Effector CD4-positive, alpha-beta T cell (primary cell): ENCODE results near the gene MOCOS.

ENCODE experiments used
- DNase-seq: peaks from one replicate; pipeline ENCODE4 v3.0.0-alpha.2; 2020

Gene MOCOS

DNA sequence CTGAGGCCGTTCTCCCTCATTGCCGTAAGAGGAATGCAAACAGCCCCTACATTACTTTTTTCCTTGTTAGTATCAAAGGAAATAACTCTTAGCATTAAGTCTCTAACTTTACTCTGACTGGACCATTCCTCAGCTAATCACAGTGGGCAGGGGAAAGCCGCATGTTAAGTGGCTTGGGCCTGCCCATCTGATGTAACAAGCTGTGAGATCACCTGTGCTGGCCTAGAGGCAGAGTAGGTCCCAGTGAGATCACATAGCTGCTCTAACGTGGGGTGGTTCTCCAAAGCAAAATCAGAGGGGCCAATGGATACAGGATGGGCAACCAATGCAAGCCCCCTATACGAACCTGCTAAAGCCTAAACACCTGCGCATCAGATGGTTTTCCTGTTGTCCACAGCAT is 5.9 kb upstream of the MOCOS start:
- DNase-seq, result no peak

DNA sequence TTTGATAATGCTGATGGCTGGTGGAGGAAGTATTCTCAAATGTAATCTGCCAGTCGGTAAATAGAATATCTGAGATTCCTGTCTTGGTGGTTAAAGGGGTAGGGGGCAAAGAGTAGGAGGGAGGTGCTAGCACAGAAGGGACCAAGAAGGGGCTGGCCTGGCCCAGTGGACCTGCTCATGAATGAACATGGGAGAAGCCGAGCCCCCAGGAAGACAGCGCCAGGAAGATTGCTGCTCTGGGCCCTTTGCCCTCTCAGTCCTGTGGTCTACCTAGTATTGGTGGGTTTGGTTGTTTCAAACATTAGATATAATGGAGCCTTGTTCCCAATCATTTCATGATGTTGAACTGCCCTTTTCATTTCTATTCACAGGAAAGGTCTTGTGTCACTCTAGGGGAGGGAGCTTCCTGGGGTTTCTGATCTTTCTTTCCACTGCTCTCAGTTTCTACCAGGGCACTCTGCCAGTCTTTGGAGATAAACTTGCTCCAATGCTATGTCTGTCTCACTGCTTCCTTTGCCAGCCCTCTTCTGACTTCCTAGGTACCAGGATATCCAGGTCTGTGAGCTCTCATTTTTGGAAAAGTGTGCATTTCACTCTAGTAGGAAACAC is 5.3 kb upstream of the MOCOS start:
- no peak for DNase-seq

DNA sequence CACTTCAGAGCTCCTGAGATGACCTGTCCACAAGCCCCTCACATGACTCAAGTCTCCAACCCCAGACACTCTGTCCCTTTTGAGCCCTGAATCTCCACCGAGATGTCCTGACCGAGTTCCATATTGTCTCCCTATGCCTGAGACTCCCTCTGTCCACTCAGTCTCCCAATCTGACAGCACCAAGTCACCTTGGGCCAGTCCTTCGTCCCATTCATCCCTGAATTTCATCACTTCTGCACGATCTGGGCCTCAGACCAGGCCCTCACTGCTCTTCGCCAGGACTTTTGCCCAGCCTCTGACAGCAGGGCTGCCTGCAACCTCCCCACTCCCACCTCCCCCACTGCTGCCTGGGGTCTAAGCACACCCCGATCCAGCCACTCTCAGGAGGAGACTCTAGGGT is 4.3 kb upstream of the MOCOS start:
- DNase-seq, result no peak

DNA sequence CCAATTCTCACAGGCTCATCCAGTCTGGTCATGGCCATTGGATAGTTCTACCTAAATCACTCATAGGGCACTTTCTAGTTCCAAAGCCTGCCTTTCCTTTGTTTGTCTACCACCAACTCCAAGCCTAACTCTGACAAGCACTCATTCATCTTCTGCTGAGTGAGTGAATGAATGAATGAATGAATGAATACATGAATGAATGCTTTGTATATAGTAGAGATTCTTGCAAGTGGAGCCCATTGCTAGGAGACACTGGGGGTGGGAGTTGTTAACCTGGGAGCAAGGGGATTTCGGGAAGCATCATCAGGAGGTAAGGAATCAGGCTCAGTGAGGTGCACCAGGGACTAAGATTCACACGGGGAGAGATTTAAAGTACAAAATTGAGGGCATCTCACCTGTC is 3.3 kb upstream of the MOCOS start:
- DNase-seq, result no peak

DNA sequence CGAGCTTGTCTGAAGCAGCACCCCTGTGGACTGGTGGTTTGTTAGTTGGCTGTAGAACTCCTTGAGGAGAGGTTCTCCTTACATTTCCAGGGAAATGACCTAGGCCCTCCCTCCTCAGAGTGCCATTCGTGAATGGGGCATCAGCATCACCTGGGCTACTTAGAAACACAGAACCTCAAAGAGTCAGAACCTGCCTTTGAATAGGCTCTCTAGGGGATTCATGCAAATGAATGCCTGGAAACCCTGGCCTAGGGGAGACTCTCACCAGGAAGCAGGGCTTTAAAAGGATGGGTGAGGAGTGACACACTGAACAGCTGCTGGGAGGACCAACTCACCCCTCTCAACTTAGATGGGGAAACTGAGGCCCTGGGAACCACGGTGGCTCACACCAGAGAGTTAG is 2.1 kb upstream of the MOCOS start:
- no peak for DNase-seq

DNA sequence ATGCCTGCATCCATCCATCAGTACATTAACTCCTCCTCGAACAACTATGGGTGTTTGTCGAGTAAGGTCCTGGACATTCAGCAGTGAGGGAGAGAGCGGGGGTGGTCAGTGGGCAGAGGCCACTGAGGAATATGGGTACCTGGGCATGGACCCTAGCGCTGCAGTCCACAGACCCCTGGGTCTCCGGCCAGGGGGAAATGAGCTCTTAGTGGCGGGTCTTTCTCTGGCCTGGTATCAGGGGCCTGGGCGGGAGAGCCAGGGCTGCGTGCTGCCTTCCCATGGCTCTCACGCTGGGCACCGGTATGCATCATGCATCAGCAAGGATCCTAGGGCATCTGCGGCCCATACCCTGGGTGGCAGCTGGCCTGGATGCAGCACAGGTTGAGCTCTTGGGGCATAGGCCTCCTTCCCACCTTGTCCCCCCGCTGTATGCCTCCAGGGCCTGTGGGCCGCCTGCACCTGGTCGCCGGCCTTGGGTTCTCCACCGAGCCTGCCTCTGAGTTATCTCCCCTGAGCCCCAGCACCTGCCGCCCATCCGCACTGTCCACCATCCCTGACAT is 1.3 kb upstream of the MOCOS start:
- no peak for DNase-seq

DNA sequence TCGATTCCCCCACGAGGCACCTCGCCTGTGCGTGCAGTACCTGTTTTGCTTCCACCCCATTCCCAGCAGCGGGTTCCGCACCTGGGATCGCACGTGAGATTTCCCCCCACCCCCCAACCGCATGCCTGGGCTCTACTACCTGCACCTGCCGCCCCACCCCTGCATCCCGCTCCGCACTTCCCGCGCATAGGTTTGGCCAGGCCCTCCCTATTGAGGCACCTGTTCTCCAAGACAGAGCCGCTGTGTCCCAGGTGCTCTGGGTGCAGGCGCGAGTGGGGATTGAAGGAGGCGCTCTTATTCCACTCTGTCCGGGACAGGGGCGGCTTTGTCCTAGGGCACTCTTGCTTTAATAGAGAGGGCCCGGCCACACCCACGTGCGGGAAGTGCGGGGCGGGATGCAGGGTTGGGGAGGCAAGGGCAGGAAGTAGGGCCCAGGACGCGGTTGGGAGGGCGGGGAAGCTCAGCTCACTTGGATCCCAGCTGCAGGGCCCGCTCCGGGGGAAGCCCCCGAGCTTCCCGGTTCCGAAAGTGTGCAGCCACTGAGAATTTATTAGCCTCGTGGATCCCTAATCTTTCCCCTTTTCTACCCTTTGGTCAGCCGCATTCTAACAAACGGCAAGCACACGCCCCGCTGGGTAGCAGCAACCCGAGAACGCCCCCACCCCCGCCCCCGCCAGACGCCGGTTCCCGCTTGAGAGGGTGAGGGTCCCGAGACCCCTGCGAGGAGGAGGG is 670 bp upstream of the MOCOS start:
- DNase-seq, result no peak

DNA sequence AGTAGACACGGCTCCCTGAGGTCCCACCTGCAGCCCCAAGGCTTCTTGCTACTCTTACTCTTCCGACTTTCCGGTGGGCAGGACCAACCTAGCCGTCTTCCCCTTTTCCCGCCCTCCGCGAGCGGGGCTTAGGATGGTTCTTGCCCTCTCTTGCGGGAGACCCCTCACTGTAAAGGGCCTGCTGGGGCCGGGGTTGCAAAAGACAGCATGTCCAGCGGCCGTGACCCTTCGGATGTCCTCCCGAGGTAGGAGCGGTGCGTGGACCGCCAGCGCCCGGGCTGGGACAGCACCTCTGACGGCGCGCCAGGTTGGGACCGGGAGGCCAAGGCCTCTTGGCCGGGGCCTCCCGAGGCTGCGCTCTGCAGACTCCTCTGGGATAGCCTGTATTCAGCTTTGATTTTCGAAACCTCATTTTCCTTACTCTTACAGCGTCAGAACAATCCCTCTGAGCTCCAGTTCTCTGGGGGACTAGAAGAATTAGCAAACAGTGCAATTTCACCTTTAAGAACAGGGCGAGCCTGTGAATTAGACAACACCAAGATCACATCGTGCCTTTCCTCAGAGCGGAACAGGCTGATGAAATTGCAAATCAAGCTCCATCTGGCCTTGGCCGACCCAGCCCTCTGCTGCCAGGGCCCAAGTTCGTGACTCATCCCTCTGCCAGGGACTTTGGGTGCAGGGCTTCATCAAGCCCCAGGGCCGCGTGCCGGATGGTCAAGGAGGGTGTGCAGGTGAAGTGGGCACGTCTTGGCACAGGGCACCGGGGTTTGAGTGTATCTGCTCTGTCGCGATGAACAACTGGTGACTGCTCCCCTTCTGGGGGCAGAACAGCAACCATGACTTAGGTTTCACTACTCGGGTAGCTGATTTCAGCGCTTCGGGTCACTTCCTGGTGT is 777 bp downstream of the MOCOS start:
- DNase-seq, result no peak

DNA sequence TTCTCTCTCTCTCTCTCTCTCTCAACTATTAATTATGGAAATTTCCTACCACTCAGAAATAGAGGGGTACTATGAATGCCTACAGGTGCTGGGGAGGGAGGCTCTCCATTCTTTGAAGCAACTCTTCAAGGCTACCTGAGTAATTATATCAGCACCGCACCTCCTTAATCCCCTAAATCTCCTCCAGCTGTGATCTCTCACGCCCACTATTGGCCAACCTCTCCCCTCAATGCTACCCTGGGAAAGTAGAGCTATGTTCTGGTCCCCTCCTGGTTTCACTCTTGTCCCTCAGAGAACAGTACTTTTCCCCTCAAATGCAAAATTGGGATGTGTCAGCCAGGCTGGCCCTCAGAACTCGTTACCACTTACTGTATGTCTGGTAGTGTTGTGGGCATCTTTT is 1.6 kb downstream of the MOCOS start:
- no peak for DNase-seq

DNA sequence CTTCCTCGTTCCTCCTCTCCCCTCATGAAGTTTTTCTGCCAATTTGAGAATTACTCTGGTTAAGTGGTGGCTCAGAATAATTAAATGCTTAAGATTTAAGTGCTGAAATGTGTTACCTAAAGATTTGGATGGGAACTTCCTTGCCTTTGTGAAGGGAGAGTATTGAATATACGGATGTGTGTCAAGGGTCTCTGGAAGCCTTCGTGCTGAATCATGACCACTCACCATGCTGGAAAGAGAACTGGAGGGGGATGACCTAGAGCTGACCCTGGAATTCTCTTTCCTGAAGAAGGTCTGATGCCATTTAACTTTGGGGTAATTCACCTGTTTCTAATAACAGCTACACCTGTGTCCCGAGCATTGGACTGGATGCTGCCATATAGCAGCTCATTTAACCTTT is 2.2 kb downstream of the MOCOS start:
- no peak for DNase-seq

DNA sequence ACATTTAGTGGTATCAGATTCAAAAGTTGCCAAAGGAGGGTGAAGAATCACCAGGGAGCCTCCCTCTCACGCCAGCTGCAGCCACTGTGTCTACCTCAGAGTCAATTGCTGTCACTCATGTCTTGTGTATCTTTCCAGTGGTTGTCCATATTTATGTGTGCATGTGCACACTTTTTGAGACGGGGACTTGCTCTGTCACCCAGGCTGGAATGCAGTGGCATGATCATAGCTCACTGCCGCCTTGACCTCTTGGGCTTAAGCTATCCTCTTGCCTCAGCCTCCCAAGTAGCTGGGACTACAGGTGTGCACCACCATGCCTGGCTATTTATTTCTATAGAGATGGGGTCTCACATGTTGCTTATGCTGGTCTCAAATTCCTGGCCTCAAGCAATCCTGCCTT is 4.0 kb downstream of the MOCOS start:
- no peak for DNase-seq

DNA sequence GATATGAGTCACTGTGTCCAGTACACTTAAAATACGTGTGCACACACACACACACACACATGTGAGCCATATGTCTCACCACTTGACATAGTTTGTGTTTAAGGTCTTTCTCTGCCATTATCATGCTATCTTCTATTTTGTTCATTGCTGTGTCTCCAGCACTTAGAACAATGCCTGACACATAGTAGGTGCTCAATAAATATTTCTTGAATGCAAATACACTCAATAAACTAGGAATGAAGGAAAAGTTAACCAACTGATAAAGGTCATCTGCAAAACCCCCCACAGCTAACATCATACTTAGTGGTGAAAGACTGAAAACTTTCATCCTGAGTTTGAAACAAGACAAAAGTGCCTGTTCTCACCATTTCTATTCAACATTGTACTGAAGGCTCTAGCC is 4.4 kb downstream of the MOCOS start:
- no peak for DNase-seq

DNA sequence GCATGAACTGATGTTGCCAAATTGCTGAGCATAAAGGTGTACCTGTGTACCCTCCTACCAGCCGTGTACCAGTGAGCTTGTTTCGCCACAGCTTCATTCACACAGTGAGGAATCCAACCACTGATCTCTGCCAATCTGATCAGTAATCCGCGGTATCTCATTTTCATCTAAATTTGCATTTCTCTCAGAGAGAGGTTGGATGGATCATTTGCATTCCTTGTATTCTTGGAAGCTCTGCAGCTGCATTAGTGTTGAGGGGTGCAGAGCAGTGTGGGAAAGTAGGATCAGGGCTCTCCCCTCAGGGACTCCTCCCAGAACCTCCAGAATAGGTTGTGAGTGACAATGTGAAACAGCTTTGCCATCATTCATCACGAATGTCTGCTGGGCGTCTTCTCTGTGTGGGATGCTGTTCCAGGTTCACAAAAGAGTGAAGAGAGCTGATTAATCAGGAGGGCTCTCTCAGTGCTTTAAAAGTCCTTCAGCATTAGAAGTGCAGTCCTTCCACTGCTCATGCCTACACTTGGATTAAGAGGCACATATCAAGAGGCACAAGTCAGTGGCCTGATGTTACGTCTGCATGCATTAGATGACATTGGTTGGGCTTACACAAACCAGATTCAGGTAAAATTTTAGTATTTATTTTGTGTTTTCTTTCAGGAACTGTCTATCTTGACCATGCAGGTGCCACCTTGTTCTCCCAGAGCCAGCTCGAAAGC is 7.5 kb downstream of the MOCOS start:
- no peak for DNase-seq

DNA sequence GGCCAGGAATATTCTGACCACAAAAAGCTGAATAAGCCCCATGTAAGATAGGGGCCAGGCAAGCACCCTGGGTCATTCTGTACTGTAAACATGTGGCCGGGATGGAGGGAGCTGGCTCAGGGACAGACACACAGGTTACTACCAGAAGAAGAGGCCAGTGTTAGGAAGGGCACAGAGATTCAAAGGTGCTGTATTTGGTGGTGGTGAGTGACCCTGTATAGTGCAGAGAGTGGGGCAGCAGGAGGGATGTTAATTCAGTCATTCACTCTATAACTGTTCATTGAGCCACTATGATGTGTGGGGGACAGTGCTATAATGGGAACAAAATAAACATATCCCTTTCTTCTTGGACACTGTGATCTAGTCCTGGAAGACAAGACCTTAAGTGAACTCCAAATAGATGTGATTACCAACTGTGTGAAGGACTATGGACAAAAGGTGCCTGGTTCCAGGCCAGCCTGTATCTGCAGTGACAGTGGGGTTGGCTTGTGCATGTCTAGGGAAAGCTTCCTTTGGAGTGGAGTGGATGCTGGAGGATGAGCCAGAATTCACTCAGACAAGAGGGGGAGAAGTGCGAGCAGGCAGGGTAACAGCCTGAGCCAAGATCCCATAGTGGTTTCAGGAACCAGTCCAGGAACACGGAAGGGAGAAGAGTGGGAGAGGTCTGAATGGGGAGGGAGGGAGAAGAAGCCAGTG is 8.3 kb downstream of the MOCOS start:
- DNase-seq, result no peak

DNA sequence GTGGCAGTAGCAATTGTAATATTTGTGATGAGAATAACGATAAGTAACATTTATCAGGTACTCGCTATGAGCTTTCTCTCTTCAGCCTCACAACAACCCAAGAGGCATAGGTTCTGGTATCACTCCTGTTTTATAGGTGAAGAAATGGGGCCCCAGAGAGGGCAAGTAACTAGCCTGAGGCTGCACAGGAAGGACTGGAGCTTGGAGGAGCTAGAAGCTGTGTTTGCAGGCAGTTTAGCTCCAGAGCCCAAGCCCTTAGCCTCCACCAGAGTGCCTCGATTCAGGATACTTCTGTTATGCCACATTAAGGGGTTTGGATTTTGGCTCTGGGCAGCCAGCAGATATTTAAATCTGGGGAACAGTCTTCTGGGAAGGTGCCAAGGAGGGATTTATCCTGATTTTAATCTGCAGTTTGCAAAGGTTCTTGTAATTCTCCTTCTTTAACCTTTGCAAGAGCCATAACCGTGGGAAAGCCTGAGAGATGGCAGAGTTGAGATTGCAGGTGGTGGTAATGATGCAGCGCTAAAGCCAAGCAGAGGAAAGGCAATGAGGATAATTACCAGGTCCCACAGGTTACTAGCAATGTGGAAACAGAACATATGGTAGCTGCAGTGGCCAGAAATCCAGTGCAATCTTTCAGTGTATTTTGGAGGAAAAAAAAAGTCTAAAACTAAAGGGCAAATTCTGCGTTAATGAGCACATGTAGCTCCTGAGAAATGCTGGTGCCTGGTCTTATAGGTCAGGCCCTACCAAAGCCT is 9.1 kb downstream of the MOCOS start:
- DNase-seq, result no peak

DNA sequence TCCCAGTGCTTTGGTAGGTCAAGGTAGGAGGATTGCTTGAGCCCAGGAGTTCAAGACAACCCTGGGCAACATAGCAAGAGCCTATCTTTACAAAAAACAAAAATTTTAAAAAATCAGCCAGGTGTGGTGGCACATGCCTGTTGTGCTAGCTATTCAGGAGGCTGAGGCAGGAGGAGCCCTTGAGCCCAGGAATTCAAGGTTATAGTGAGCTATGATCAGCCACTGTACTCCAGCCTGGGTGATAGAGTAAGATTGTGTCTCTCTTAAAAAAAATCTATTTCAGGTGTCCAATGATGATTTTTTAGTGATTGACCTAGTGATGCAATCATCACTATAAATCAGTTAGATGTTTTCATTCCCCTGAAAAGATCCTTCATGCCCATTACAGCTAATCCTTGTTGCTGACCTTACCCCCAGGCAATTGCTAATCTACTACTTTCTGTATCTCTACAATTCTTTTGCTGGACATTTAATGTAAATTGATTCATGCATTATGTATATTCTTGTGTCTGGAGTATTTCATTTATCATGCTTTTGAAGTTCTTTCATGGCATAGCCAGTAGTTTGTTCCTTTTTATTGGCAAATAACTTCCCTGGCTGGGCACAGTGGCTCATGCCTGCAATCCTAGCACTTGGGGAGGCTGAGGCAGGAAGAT is 10.3 kb downstream of the MOCOS start:
- DNase-seq, result no peak

DNA sequence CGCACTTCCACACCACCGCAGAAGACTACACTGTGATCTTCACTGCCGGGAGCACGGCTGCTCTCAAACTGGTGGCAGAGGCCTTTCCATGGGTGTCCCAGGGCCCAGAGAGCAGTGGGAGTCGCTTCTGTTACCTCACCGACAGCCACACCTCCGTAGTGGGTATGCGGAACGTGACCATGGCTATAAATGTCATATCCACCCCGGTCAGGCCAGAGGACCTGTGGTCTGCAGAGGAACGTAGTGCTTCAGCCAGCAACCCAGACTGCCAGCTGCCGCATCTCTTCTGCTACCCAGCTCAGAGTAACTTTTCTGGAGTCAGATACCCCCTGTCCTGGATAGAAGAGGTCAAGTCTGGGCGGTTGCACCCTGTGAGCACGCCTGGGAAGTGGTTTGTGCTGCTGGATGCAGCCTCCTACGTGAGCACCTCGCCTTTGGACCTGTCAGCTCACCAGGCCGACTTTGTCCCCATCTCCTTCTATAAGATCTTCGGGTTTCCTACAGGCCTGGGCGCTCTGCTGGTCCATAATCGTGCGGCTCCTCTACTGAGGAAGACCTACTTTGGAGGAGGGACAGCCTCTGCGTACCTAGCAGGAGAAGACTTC is 12.5 kb downstream of the MOCOS start:
- DNase-seq, result no peak

DNA sequence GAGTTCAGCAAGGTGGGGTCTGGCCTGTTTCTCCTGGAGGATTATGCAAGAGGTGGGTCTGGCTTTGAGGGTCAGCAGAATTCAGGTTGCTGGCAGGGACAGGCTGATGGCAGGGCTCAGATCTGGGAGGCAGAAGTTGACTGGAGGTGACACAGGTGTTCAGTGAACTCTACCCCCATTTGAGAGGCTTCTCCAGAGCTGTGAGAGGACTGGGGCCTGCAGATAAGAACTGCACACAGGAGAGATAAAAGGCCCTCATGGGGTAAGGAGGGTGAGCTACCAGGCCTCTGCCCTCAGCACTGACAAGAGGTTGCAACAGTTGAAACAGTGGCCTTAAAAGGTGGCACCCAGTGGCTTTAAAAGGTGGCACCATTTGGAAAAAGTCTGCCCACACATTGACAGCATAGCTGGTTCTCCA is 13.1 kb downstream of the MOCOS start:
- DNase-seq, result no peak

DNA sequence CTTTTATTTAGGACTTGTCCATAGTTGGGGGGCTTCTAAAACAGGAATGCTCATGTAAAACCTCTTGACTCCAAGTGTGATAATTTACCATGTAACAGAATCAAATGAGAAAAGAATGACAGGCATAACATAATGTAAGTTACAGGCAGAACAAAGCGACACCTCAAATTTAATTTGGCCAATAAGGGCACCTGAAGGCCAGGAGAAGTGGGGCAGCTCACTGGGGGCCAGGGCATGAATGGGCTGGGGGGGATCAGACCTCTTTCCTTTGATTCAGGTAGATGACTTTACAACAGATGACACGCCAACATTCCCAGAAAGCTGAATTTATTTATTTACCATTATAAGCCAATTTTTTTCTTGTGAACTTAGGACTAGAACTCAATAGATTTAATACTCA is 14.5 kb downstream of the MOCOS start:
- DNase-seq, result no peak

DNA sequence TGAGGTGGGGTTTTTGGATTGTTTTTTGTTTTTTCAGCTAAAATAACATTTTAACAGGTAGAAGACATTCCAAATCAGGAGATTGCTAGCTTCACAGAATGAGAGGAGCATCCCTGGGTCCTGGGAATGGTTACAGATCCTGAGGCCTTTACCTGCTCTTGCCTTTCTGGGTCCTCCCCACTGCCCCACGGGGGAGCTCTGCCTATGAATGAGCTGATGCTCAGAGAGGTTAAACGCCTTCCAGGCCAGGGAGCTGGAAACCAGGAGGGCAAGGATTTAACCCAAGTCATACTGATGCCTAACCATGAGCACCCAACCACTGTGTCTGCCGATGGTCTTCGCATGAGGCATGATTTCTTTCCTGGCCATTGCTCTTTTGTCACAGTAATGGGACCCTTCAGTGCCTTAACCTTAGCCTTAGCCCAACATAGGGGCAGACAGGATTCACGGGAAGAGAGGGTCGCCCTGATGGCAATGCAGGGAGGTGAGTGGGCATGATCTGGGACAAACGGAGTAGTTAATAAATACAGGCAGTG is 16.1 kb downstream of the MOCOS start:
- no peak for DNase-seq
